ENCODE results near the gene FGFBP1. TPM values are rescaled to one million over a fixed set of nuclear protein-coding genes. Genes with fewer than 3 reads are reported as not detected.

FGFBP1 gene
- total RNA-seq, 1 donor from 2014 or later: 0.96 TPM

- H3K4me1 Mint-ChIP-seq: no peaks in the 10 kb centered on the region
- H3K27ac Mint-ChIP-seq: no peak overlapping the region
- no peaks in the 10 kb centered on the region for H3K27me3 Mint-ChIP-seq (ENCODE audit: low read depth)
- no peak for TF ChIP-seq CTCF (IDR thresholded peaks at IDR 0.05; ENCODE audit: unreplicated experiment)
- no peaks in the 10 kb centered on the region for H3K36me3 Mint-ChIP-seq
- H3K9me3 Mint-ChIP-seq: peaks cover 23% of the 10 kb centered on the region
- H3K4me3 Mint-ChIP-seq: no peak overlapping the region
- no peak for DNase-seq (ENCODE audit: low spot score in 2 of 2, unreplicated experiment in 2 of 2)
Measured at GRCh38 chr4:15955670-15956069, 17.1 kb upstream of the FGFBP1 start.

GRCh38 chr4:15953625-15954024 is 15.1 kb upstream of the FGFBP1 start:
- H3K27me3 Mint-ChIP-seq (ENCODE audit: low read depth): no peaks in the 10 kb centered on the region
- H3K4me3 Mint-ChIP-seq: no peak overlapping the region
- H3K4me1 Mint-ChIP-seq: no peaks in the 10 kb centered on the region
- no peak overlapping the region for H3K27ac Mint-ChIP-seq
- peaks cover 23% of the 10 kb centered on the region for H3K9me3 Mint-ChIP-seq
- TF ChIP-seq CTCF (IDR thresholded peaks at IDR 0.05; ENCODE audit: unreplicated experiment): no peak
- no peaks in the 10 kb centered on the region for H3K36me3 Mint-ChIP-seq
- no peak for DNase-seq (ENCODE audit: low spot score in 2 of 2, unreplicated experiment in 2 of 2)

GRCh38 chr4:15951781-15952180 is 13.2 kb upstream of the FGFBP1 start:
- no peaks in the 10 kb centered on the region for H3K36me3 Mint-ChIP-seq
- H3K27ac Mint-ChIP-seq: no peak overlapping the region
- H3K27me3 Mint-ChIP-seq (ENCODE audit: low read depth): no peaks in the 10 kb centered on the region
- no peak for TF ChIP-seq CTCF (IDR thresholded peaks at IDR 0.05; ENCODE audit: unreplicated experiment)
- peaks cover 23% of the 10 kb centered on the region for H3K9me3 Mint-ChIP-seq
- DNase-seq (ENCODE audit: low spot score in 2 of 2, unreplicated experiment in 2 of 2): no peak
- H3K4me3 Mint-ChIP-seq: no peak overlapping the region
- H3K4me1 Mint-ChIP-seq: no peaks in the 10 kb centered on the region

- no peaks in the 10 kb centered on the region for H3K4me1 Mint-ChIP-seq
- no peaks in the 10 kb centered on the region for H3K27me3 Mint-ChIP-seq (ENCODE audit: low read depth)
- no peak overlapping the region for H3K4me3 Mint-ChIP-seq
- TF ChIP-seq CTCF (IDR thresholded peaks at IDR 0.05; ENCODE audit: unreplicated experiment): no peak
- H3K9me3 Mint-ChIP-seq: peaks cover 9% of the 10 kb centered on the region
- DNase-seq (ENCODE audit: low spot score in 2 of 2, unreplicated experiment in 2 of 2): no peak
- H3K36me3 Mint-ChIP-seq: no peaks in the 10 kb centered on the region
- H3K27ac Mint-ChIP-seq: no peak overlapping the region
Measured at GRCh38 chr4:15948826-15949225, 10.3 kb upstream of the FGFBP1 start.

- Mint-ChIP-seq H3K27me3 (ENCODE audit: low read depth) (no peaks in the 10 kb centered on the region), H3K9me3 (no peaks in the 10 kb centered on the region), H3K4me3 (no peak overlapping the region), H3K36me3 (no peaks in the 10 kb centered on the region), H3K27ac (no peak overlapping the region), H3K4me1 (no peaks in the 10 kb centered on the region)
- DNase-seq (ENCODE audit: low spot score in 2 of 2, unreplicated experiment in 2 of 2): no peak
- TF ChIP-seq CTCF (IDR thresholded peaks at IDR 0.05; ENCODE audit: unreplicated experiment): no peak
Measured at GRCh38 chr4:15947684-15948083, 9.1 kb upstream of the FGFBP1 start.

GRCh38 chr4:15945516-15945915 is 7.0 kb upstream of the FGFBP1 start:
- Mint-ChIP-seq H3K27ac (no peak overlapping the region), H3K27me3 (ENCODE audit: low read depth) (no peaks in the 10 kb centered on the region), H3K4me1 (no peaks in the 10 kb centered on the region), H3K4me3 (no peak overlapping the region), H3K36me3 (no peaks in the 10 kb centered on the region), H3K9me3 (no peaks in the 10 kb centered on the region)
- TF ChIP-seq CTCF (IDR thresholded peaks at IDR 0.05; ENCODE audit: unreplicated experiment): no peak
- DNase-seq (ENCODE audit: low spot score in 2 of 2, unreplicated experiment in 2 of 2): no peak

Data from mesothelial cell of epicardium (in vitro differentiated cells).